K562 (cell line): ENCODE measurements around the gene COX5A. TPM values are rescaled to one million over a fixed set of nuclear protein-coding genes. Genes with fewer than 3 reads are reported as not detected.
A peak's percentile ranks its signal among the peaks of the same experiment; 100 is the strongest.

Experiments
- BRCA1 ChIP-seq, 2 experiments: fragments of 450-650 bp in 1 of 2; sonication (generic) in 1 of 2; formaldehyde crosslinking in 1 of 2; IDR thresholded peaks; 2 replicates each; pipeline versions ENCODE4 v1.5.0 to v1.6.1; 2017 to 2020; ENCODE audit warnings: mild to moderate bottlenecking in 1 of 2, missing genetic modification reagents in 1 of 2
- CTBP1 ChIP-seq: fragments of 450-650 bp; IDR thresholded peaks from 2 replicates; pipeline ENCODE4 v1.6.1; 2016; ENCODE audit warnings: borderline replicate concordance
- EHMT2 ChIP-seq: fragments of 450-650 bp; IDR thresholded peaks from 2 replicates; pipeline ENCODE4 v1.6.1; 2018; ENCODE audit warnings: antibody characterized with exemption
- FOXA3 ChIP-seq, 2 experiments: fragments of 450-650 bp in 1 of 2; sonication (generic) in 1 of 2; formaldehyde crosslinking; IDR thresholded peaks in 1 of 2; conservative IDR thresholded peaks in 1 of 2; 2 replicates each; pipeline versions ENCODE4 v1.4.0 to v1.8.0; 2020 to 2022; ENCODE audit warnings: mild to moderate bottlenecking in 2 of 2, missing genetic modification reagents in 1 of 2
- GATA2 ChIP-seq: sonication (generic); formaldehyde crosslinking; IDR thresholded peaks from 2 replicates; pipeline ENCODE4 v1.4.0; 2020; ENCODE audit warnings: mild to moderate bottlenecking, missing genetic modification reagents
- IRF9 ChIP-seq: fragments of 450-650 bp; IDR thresholded peaks from 2 replicates; pipeline ENCODE4 v1.6.1; 2016; ENCODE audit warnings: missing biosample characterization, missing genetic modification characterization
- LARP7 ChIP-seq: fragments of 450-650 bp; IDR thresholded peaks from 2 replicates; pipeline ENCODE4 v1.6.1; 2016
- LCOR ChIP-seq: sonication (generic); formaldehyde crosslinking; IDR thresholded peaks from 2 replicates; pipeline ENCODE4 v1.8.0; 2022; ENCODE audit warnings: mild to moderate bottlenecking, missing genetic modification reagents
- MAFG ChIP-seq: fragments of 450-650 bp; conservative IDR thresholded peaks from 2 replicates; pipeline ENCODE4 v1.6.1; 2016; ENCODE audit warnings: missing genetic modification characterization, missing compliant biosample characterization
- NFE2 ChIP-seq: IDR thresholded peaks from 2 replicates; pipeline ENCODE4 v1.6.1; 2014; ENCODE audit warnings: antibody characterized with exemption, low read depth
- NFIX ChIP-seq: fragments of 250-450 bp; sonication (Bioruptor Pico); IDR thresholded peaks from 2 replicates; pipeline ENCODE4 v1.4.0; 2020; ENCODE audit warnings: low read depth, mild to moderate bottlenecking, moderate library complexity
- PURB ChIP-seq: sonication (generic); formaldehyde crosslinking; IDR thresholded peaks from 2 replicates; pipeline ENCODE4 v1.9.0; 2021; ENCODE audit warnings: low read depth, mild to moderate bottlenecking, missing genetic modification reagents
- RBM14 ChIP-seq: fragments of 200-400 bp; formaldehyde crosslinking; IDR thresholded peaks from 2 replicates; pipeline ENCODE4 v1.6.1; 2018; ENCODE audit warnings: low read depth, mild to moderate bottlenecking, low read length, moderate library complexity, borderline replicate concordance; ENCODE audit not compliant: insufficient read depth
- RCOR1 ChIP-seq, 2 experiments: IDR thresholded peaks; 2 replicates each; pipeline ENCODE4 v1.6.1; 2012; ENCODE audit warnings: low read depth in 2 of 2, low read length in 2 of 2, borderline replicate concordance in 1 of 2, improper control_type of control experiment in 1 of 2
- TBP ChIP-seq: optimal IDR thresholded peaks from 2 replicates; pipeline ENCODE3; 2011; ENCODE audit warnings: low read depth, low read length, improper control_type of control experiment
- THRB ChIP-seq: fragments of 450-650 bp; formaldehyde crosslinking; conservative IDR thresholded peaks from 2 replicates; pipeline ENCODE4 v1.4.0; 2022; ENCODE audit warnings: mild to moderate bottlenecking, missing genetic modification characterization
- ZBTB26 ChIP-seq: fragments of 450-650 bp; formaldehyde crosslinking; IDR thresholded peaks from 2 replicates; pipeline ENCODE4 v1.4.0; 2022; ENCODE audit warnings: missing genetic modification characterization
- ZBTB43 ChIP-seq: sonication (generic); formaldehyde crosslinking; IDR thresholded peaks from 2 replicates; pipeline ENCODE4 v1.8.0; 2023; ENCODE audit warnings: mild to moderate bottlenecking, missing genetic modification reagents
- ZHX1 ChIP-seq: fragments of 150-350 bp; conservative IDR thresholded peaks from 2 replicates; pipeline ENCODE4 v1.6.1; 2014; ENCODE audit warnings: low read length
- ZNF384 ChIP-seq: IDR thresholded peaks from 2 replicates; pipeline ENCODE4 v1.6.1; 2012; ENCODE audit warnings: low read depth, low read length, improper control_type of control experiment
- polyA plus RNA-seq, 8 experiments: library from polyadenylated mRNA; depleted of rRNA in 4 of 8; stranded (reverse) in 5 of 8; unstranded in 3 of 8; fragments of >200 nt; fragmentation: Nextera tagmentation in 2 of 8; fragmentation: Illumina TruSeq in 1 of 8; extraction: Ambion mirVana in 2 of 8; extraction: Trizol in 1 of 8; gene quantifications; 2 replicates each; pipeline versions ENCODE4 v1.2.1 to v1.2.3, GENCODE V29; 2011 to 2014; ENCODE audit warnings: inconsistent platforms in 1 of 8, missing spikeins in 1 of 8
- total RNA-seq, 7 experiments: library from RNA; depleted of rRNA in 6 of 7; stranded (reverse); fragments of >200 nt in 6 of 7; fragmentation: Illumina TruSeq in 2 of 7; extraction: Trizol in 2 of 7; gene quantifications; 2 replicates each; pipeline versions ENCODE4 v1.2.1 to v1.2.3, GENCODE V29; 2011 to 2021; ENCODE audit warnings: low replicate concordance in 1 of 7

Gene COX5A
- total and polyA plus RNA-seq, 9 of the 15 experiments (the other 6 are each of a cell fraction or from before 2014, with no cell fraction given), result 86.8 to 553 (median 371) TPM

- no peak for TF ChIP-seq PURB (CRISPR knock-in tag)
- no peak for TF ChIP-seq ZBTB43 (CRISPR knock-in tag)
- peak in 1 of 2 experiments; percentile 54; a peak in 1 of 4 replicates for TF ChIP-seq FOXA3 (CRISPR knock-in tag; conservative IDR thresholded peaks at IDR 0.05 in 1 of 2, IDR thresholded peaks at IDR 0.05 in 1 of 2)
- TF ChIP-seq CTBP1, result peak; percentile 36; the same call in 1 of the 2 replicates
- TF ChIP-seq TBP, result no peak
- TF ChIP-seq IRF9 (tag), result no peak
- no peak for TF ChIP-seq LARP7
- no peak for TF ChIP-seq NFE2
- TF ChIP-seq LCOR (CRISPR knock-in tag), result no peak
- TF ChIP-seq THRB (CRISPR knock-in tag), result peak; percentile 81; the same call in 1 of the 2 replicates
- TF ChIP-seq RCOR1 (IDR thresholded peaks at IDR 0.05; ENCODE audit: borderline replicate concordance in 1 of 2, low read depth in 2 of 2, low read length in 2 of 2), result peak in 1 of 2 experiments; percentile 51; a peak in 1 of 4 replicates
- TF ChIP-seq ZBTB26 (CRISPR knock-in tag), result peak; percentile 44; the same call in 1 of the 2 replicates
- TF ChIP-seq MAFG (tag), result no peak
- peak; percentile 83 for TF ChIP-seq ZNF384
- TF ChIP-seq BRCA1 (IDR thresholded peaks at IDR 0.05), result no peak
- no peak for TF ChIP-seq BRCA1 (CRISPR knock-in tag; IDR thresholded peaks at IDR 0.05)
- no peak for TF ChIP-seq RBM14
- peak; percentile 62 for TF ChIP-seq GATA2
- no peak for TF ChIP-seq NFIX
- TF ChIP-seq ZHX1, result no peak
- TF ChIP-seq EHMT2, result peak; percentile 60; the same call in 1 of the 2 replicates
Observed at GRCh38 chr15:74950078-74950908, 12.4 kb upstream of the COX5A start (continued).
